SK-N-DZ (cell line): ENCODE measurements around the gene SGCA.
A peak's percentile ranks its signal among the peaks of the same experiment; 100 is the strongest.

ENCODE experiments used
- DNase-seq: peaks from one replicate; pipeline ENCODE4 v3.0.0-alpha.2; 2015; ENCODE audit warnings: low spot score

SGCA gene

GRCh38 chr17:50207792-50208567 lies 42.2 kb downstream of the SGCA start:
- no peak for DNase-seq

GRCh38 chr17:50208611-50209061 lies 42.8 kb downstream of the SGCA start:
- DNase-seq = peak; percentile 41

DNA sequence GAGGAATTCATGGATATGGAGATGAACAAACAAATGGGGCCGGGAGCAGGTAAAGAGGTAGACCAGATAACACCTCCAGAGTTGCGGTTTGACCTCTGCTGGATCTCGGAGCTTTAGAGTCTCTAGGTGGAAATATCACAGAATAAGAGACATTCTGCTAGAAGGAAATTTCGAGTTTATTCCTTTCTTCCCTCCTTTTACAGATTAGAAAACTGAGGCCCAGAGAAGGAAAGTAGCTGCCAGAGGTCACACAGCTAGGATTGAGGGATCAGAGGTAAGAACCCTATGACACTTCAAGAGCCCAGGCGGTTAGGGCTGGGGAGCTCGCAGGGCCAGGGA lies 43.3 kb downstream of the SGCA start:
- DNase-seq = no peak

DNA sequence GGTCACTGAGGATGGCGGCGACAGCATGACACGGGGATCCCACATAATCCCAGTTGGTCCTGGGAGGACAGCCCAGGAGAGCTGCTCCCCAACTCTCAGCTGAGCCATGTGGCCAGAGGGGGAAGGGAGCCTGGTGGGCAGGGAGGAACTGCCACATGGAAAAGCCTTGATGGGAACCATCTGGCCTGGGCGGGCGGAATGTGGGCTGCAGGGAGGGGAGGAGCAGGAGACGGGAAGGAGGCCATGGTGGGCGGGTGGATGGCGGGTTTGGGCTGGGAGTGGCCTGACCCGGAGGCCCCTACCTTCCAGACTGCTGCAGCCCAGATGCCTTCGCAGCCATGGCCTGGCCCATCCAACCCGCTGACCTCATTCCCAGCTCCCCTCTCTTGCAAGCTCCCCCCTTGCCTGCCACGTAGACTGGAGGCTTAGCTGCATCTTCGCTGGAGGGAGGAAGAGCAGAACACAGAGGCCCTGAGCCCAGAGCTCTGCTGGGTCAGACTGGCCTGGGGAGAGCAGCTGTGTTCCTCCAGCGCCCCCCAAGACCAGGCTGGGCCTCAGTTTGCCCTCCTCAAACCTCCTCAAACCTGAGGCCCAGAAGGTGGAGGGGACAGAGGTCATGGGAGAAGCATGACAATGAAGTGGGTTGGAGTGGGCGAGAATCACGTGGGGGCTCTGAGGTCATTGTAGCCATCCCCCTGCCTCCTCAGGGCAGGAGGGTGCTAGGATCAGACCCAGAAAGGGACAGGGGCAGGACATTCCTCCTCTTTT lies 43.9 kb downstream of the SGCA start:
- DNase-seq = peak; percentile 77

GRCh38 chr17:50210240-50211225 lies 44.7 kb downstream of the SGCA start:
- DNase-seq = peak; percentile 45

- DNase-seq = no peak
Observed at GRCh38 chr17:50211249-50212120, 45.7 kb downstream of the SGCA start.

GRCh38 chr17:50212121-50212843 lies 46.5 kb downstream of the SGCA start:
- DNase-seq = no peak

- DNase-seq = no peak
Observed at GRCh38 chr17:50213026-50214022, 47.5 kb downstream of the SGCA start.

DNA sequence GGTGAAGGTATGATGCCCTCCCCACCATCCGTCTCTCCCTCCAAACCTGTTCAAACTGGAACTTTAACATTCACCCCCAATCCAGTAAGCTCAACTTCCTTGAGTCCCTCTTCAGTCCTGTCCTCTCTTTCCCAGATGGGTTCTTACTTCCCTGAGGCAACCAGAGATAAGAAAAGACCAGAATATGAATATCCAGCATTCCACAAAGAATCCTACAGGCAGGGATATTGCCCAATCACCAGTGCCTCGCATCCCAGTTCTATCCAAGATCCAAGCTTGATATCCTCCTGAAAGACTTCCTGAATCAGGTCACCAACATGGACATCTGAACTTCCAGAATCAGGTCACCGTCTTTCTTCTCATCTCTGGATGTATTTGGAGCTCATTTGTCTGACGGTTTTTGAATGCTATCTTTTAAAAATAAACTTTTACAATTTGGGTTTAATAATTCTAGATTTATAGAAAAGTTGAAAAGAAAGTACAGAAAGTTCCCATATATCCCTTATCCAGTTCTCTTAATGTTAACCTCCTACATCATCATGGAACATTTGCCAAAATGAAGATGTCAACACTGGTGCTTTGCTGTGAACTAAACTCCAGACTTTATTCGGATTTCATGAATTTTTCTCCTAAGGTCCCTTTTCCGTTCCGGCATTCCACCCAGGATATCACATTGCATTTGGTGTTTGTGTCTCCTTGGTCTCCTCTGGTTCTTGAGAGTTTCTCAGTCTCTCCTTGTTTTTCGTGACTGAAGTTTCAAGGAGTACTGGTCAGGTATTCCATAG lies 49.4 kb downstream of the SGCA start:
- DNase-seq = no peak

GRCh38 chr17:50217591-50217990 lies 51.8 kb downstream of the SGCA start:
- DNase-seq = no peak

DNA sequence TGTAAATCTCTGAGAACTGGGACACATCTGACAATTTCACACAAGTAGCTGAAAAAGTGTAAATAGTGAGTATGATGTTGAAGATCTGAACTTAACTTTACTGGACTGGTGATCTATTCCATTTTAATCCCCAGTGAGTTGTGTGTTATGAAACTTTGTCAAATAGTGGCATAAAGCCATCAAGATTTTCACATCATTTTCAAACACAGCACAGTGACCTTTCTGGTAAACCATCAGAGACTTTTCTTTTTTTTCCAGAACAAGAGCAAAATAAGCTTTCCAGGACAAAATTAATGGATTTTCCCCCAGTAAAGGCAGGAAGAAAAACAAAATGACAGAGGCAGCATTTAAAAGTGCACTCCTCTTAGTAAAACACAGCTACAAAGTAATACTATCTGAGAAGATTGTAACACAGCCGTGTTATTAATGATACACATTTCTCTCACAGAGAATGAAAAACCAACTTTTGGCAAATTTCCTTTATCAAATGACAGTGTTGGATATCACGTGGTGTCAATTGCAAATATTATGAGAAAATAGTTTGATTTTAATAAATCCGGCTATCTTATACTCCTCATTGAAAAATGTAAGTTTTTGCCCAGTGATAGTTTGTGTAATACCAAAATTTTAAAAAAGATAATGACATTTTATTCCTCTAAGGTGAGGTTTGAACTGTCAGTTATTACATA lies 52.4 kb downstream of the SGCA start:
- DNase-seq = no peak

DNA sequence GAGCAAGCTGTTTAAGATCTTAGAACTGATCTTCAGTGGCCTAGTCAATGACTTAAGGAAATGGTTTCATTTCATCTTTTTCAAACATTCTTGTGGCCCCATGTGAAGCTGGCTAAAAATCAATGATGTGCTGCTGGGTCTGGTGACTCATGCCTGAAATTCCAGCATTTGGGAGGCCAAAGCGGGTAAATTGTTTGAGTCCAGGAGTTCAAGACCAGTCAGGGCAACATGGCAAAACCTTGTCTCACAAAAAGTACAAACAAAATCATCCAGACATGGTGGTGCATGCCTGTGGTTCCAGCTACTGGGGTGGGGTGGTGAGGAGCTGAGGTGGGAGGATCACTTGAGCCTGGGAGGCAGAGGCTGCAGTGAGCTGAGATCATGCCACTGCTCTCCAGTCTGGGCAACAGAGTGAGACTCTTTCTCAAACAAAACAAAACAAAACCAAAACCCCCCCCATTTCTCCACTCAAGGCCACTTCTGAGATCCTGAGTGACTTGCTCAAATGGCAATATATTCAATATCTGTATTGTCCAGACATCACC lies 53.0 kb downstream of the SGCA start:
- DNase-seq = no peak

DNA sequence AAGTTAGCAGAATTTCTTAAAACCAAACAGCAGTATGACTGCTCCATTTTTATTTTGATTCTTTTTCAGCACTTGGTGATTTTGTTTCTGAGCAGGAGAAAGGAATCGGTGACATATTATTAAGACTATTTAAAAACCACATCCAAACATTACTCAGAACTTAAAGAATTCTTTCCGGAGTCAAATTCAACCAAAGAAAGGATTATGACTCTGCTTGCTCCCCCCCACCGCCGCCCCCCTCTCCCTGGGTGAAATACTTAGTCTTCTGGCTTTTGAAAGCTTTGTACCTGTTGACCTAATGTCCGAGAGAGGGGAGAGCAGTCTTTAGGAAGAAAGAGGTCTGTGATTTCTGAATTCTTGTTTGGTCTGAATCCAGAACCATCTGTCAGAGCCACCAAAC lies 53.5 kb downstream of the SGCA start:
- no peak for DNase-seq

DNA sequence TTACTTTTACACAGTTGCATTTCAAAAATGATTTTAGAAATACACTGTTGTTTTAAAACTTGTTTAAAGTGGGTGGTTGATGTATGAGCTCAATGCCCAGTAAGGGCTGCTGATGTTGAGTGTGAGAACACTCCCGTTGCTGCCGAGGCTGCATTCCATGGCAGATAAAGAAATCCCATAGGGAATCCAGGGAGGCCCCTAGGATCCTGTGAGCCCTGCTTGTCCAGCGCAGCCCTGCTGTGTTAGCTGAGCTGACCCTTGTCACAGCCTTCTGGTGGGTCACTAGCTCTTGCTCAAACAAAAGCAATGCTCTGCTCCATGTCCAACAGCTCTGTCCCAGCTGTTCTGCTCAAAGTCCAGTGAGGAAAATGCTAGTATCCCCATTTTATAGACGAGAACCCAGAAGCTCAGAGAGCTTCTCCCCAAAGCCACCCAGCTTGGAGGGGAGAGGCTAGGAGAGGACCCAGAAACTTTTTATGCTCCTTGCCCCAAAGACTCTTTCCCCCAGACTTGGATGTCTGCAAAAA lies 54.2 kb downstream of the SGCA start:
- no peak for DNase-seq

- DNase-seq = no peak
Observed at GRCh38 chr17:50220811-50221210, 55.0 kb downstream of the SGCA start.

- no peak for DNase-seq
Observed at GRCh38 chr17:50221266-50221863, 55.6 kb downstream of the SGCA start.
